BJ (cell line): ENCODE results near the gene CACHD1. TPM values are rescaled to one million over a fixed set of nuclear protein-coding genes. Genes with fewer than 3 reads are reported as not detected.
A peak's percentile ranks its signal among the peaks of the same experiment; 100 is the strongest.

Experiments
- CTCF ChIA-PET: fragments of 350-600 bp; formaldehyde crosslinking; extraction: SDS; loops from one replicate; lab custom pipeline; 2021; ENCODE audit warnings: antibody characterized with exemption, inconsistent platforms; lab: Yijun Ruan, JAX
- POLR2A ChIA-PET: fragments of 300-600 bp; sonication (Branson Sonifier 250); formaldehyde crosslinking; extraction: SDS; loops from one replicate; lab custom pipeline; 2021; ENCODE audit warnings: antibody characterized with exemption; lab: Charles Lee
- DNase-seq: peaks from one replicate; pipeline ENCODE4 v3.0.0-alpha.2; 2011; ENCODE audit warnings: low read depth
- H3K27me3 ChIP-seq: 2 replicates; pipeline ENCODE4 v1.6.0; 2011; ENCODE audit warnings: low read length; ENCODE audit not compliant: control insufficient read depth, insufficient read depth
- H3K36me3 ChIP-seq: 2 replicates; pipeline ENCODE4 v1.5.1; 2011; ENCODE audit warnings: low read length; ENCODE audit not compliant: control insufficient read depth, insufficient read depth
- H3K4me3 ChIP-seq: 2 replicates; pipeline ENCODE4 v1.5.1; 2011; ENCODE audit warnings: low read depth, mild to moderate bottlenecking, control low read depth, low read length
- CTCF ChIP-seq: IDR thresholded peaks from 2 replicates; pipeline ENCODE4 v1.5.1; 2011; ENCODE audit warnings: low read depth, mild to moderate bottlenecking, control low read depth, inconsistent platforms, low read length, moderate library complexity; ENCODE audit not compliant: insufficient read depth
- polyA plus RNA-seq: library from polyadenylated mRNA; depleted of rRNA; stranded (reverse); fragments of >200 nt; gene quantifications from 2 replicates; pipeline ENCODE4 v1.2.3, GENCODE V29; 2011

Gene CACHD1
- polyA plus RNA-seq, 1 experiment, result 3.0 TPM

GRCh38 chr1:64538389-64538788 lies 68.5 kb downstream of the CACHD1 start:
- no peak for DNase-seq
- no peak for TF ChIP-seq CTCF
- no peaks in the 10 kb centered on the region for H3K36me3 ChIP-seq
- ChIA-PET CTCF (no interaction called here), POLR2A (no interaction called here)
- H3K4me3 ChIP-seq, result no peak overlapping the region
- no peaks in the 10 kb centered on the region for H3K27me3 ChIP-seq

- ChIA-PET POLR2A (no interaction called here), CTCF (no interaction called here)
- Histone ChIP-seq H3K27me3 (no peaks in the 10 kb centered on the region), H3K36me3 (no peaks in the 10 kb centered on the region), H3K4me3 (no peak overlapping the region)
- no peak for TF ChIP-seq CTCF
- DNase-seq, result no peak
These were observed 69.4 kb downstream of the CACHD1 start for GRCh38 chr1:64539289-64539688.

GRCh38 chr1:64539781-64540218 lies 69.9 kb downstream of the CACHD1 start:
- Histone ChIP-seq H3K4me3 (peak overlapping the region; percentile 5; the same call in 1 of the 2 replicates), H3K36me3 (no peaks in the 10 kb centered on the region), H3K27me3 (no peaks in the 10 kb centered on the region)
- CTCF ChIA-PET, result no interaction called here
- DNase-seq, result no peak
- no peak for TF ChIP-seq CTCF
- POLR2A ChIA-PET, result no interaction called here

- ChIA-PET CTCF (no interaction called here), POLR2A (no interaction called here)
- H3K36me3 ChIP-seq, result no peaks in the 10 kb centered on the region
- peak overlapping the region; percentile 5 for H3K4me3 ChIP-seq
- DNase-seq, result no peak
- no peak for TF ChIP-seq CTCF
- no peaks in the 10 kb centered on the region for H3K27me3 ChIP-seq
These were observed 70.4 kb downstream of the CACHD1 start for GRCh38 chr1:64540265-64540791.

GRCh38 chr1:64542118-64542517 lies 72.2 kb downstream of the CACHD1 start:
- Histone ChIP-seq H3K4me3 (no peak overlapping the region), H3K36me3 (no peaks in the 10 kb centered on the region), H3K27me3 (no peaks in the 10 kb centered on the region)
- POLR2A ChIA-PET, result no interaction called here
- CTCF ChIA-PET, result interaction anchor here (1.2 kb wide), 1 partner anchor 27 kb away, joined by 3 read pairs; no protein-coding TSS in a partner anchor
- no peak for DNase-seq
- TF ChIP-seq CTCF, result no peak
